Esophagus muscularis mucosa (tissue), 3 donors: Measurements from ENCODE around the gene ABCB1.

Experiments used
- POLR2A ChIP-seq: fragments of 450-650 bp; IDR thresholded peaks from one replicate; pipeline ENCODE4 v1.6.1; 2017; ENCODE audit warnings: antibody characterized with exemption, moderate library complexity, mild to moderate bottlenecking, low read depth
- POLR2AphosphoS5 ChIP-seq, 2 donors: sonication (generic); formaldehyde crosslinking; IDR thresholded peaks; one replicate each; pipeline ENCODE4 v1.6.1; 2017; ENCODE audit warnings: antibody characterized with exemption in 2 of 2
- TF ChIP-seq, protein P1 (sequence below), 3 experiments: fragments of 200-600 bp in 2 of 3; fragments of 450-650 bp in 1 of 3; sonication (generic) in 2 of 3; IDR thresholded peaks; one replicate each; pipeline ENCODE4 v1.5.1; 2017 to 2019; ENCODE audit warnings: antibody characterized with exemption in 3 of 3, mild to moderate bottlenecking in 2 of 3, moderate library complexity in 1 of 3

- TF ChIP-seq, protein P1, sequence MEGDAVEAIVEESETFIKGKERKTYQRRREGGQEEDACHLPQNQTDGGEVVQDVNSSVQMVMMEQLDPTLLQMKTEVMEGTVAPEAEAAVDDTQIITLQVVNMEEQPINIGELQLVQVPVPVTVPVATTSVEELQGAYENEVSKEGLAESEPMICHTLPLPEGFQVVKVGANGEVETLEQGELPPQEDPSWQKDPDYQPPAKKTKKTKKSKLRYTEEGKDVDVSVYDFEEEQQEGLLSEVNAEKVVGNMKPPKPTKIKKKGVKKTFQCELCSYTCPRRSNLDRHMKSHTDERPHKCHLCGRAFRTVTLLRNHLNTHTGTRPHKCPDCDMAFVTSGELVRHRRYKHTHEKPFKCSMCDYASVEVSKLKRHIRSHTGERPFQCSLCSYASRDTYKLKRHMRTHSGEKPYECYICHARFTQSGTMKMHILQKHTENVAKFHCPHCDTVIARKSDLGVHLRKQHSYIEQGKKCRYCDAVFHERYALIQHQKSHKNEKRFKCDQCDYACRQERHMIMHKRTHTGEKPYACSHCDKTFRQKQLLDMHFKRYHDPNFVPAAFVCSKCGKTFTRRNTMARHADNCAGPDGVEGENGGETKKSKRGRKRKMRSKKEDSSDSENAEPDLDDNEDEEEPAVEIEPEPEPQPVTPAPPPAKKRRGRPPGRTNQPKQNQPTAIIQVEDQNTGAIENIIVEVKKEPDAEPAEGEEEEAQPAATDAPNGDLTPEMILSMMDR (IDR thresholded peaks at IDR 0.05) = no peak
- no peak for TF ChIP-seq POLR2A
- no peak for TF ChIP-seq POLR2AphosphoS5 (IDR thresholded peaks at IDR 0.05)
These were observed 101.8 kb downstream of the ABCB1 start for GRCh38 chr7:87498893-87499292.
